ENCODE measurements around the gene GRAP. TPM values are rescaled to one million over a fixed set of nuclear protein-coding genes. Genes with fewer than 3 reads are reported as not detected.

Gene GRAP
- total RNA-seq, 1 experiment from 2014 or later: 0.69 TPM

DNA sequence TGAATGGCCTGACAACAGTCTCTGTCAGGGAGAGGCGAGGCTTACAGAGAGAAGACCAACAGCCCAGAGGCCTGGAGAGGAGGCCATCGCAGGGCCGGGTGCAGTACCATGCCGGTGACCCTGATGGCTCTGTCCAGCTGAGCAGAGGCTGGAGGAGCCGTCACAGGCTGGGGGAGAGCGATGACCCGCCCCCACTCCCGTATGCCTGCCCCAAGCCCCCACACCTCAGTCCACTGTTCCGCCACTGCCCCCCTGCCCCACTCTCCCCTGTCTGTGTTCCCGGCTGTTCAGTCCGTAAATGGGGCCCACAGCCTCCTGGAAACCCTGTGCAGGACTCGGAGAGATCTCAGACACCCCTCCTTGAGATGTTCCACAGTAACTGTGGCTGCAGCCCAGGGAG, 29.4 kb downstream of the GRAP start:
- no peak for DNase-seq
- Histone ChIP-seq H3K4me1 (peaks cover 6% of the 10 kb centered on the region; the same call in 1 of the 2 replicates), H3K36me3 (no peaks in the 10 kb centered on the region), H3K27ac (no peak overlapping the region), H3K9me3 (replicated peaks) (no peaks in the 10 kb centered on the region), H3K27me3 (peaks cover 35% of the 10 kb centered on the region), H3K4me3 (no peak overlapping the region)

DNA sequence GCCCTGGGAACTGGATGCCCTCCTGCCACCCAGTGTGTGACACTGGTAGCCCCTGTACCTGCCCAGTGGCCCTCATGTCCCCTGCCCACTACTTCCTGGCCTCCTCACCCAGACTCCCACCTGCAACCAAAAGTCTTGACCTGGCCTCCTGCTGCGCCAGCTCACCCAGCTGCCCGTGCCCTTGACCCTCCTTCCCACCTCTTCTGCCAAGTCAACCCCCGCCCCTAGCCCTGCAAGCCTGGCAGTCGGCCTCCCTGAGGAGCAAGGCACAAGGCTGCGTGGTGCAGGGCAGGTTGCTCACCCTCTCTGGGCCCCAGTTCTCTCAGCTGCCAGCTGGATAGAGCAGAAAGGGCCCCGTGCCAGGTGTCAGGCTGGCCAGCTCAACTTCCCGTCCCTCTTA, 29.9 kb downstream of the GRAP start:
- Histone ChIP-seq H3K27me3 (peaks cover 35% of the 10 kb centered on the region), H3K36me3 (no peaks in the 10 kb centered on the region), H3K4me3 (no peak overlapping the region), H3K4me1 (peaks cover 6% of the 10 kb centered on the region; the same call in 1 of the 2 replicates), H3K27ac (no peak overlapping the region), H3K9me3 (replicated peaks) (no peaks in the 10 kb centered on the region)
- DNase-seq: no peak

DNA sequence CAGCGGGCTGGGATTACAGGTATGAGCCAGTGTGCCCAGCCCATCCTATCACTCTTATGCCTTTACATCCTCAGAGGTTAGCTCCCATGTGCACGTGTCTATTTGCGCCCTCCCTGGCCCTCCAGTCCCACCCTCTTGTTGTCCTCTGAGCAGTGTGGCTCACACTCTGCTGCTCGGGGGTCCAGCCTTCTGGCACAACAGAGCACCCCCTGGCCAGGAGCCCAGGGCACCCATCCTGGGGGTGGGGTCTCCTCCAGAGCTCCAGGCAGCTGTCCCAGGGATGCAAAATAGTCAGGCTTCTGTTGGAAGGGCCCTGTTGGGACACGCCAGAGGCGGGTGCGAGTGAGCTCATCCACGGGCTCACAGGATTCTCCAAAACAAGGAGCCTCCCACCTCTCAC, 30.5 kb downstream of the GRAP start:
- Histone ChIP-seq H3K27me3 (peaks cover 35% of the 10 kb centered on the region), H3K36me3 (no peaks in the 10 kb centered on the region), H3K27ac (no peak overlapping the region), H3K4me3 (no peak overlapping the region), H3K4me1 (peaks cover 6% of the 10 kb centered on the region; the same call in 1 of the 2 replicates), H3K9me3 (replicated peaks) (no peaks in the 10 kb centered on the region)
- no peak for DNase-seq

DNA sequence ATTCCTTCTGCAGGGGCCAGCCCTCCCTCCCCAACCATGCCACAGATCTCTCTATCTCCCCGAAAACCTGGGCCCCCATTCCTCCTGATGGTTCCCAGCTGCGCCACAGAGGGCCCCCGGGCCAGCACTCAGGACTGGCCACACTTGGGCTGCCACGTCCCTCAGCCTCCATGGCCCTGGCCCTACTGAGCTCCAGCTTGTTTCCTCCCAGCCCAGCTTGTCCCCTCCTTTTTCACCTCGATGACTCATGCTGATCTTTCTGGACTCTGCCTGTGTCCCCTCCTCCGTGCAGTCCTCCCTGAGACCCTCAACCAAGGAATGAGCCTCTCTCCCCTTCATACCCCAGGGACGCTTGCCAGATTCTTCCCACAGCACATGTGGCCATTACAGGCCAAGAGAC, 31.3 kb downstream of the GRAP start:
- Histone ChIP-seq H3K27ac (no peak overlapping the region), H3K27me3 (peaks cover 40% of the 10 kb centered on the region), H3K4me3 (no peak overlapping the region), H3K36me3 (no peaks in the 10 kb centered on the region), H3K9me3 (replicated peaks) (no peaks in the 10 kb centered on the region), H3K4me1 (peaks cover 6% of the 10 kb centered on the region; the same call in 1 of the 2 replicates)
- DNase-seq: no peak

DNA sequence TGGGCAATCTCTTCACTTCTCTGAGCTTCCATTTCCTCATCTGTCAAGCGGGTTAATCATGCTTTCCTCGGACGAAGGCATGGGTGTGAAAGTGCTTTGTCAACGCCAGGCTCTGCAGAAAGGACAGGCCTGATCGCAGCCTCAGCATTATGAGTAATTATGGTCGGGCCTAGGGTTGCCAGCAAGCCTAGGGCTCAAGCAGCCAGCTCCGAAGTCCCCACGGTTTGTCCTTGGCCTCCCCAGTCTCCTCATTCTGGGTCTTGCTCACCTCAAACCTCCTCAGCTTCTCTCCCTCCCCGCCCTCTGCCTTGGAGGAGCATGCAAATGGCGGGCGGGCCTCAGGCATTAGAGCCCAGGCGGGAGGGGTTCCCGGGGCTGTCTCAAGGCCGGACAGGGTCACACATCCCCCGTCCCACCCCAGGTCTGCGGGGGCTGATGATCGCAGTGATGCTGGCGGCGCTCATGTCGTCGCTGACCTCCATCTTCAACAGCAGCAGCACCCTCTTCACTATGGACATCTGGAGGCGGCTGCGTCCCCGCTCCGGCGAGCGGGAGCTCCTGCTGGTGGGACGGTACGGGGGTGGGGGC, 32.0 kb downstream of the GRAP start:
- Histone ChIP-seq H3K27ac (no peak overlapping the region), H3K27me3 (peaks cover 37% of the 10 kb centered on the region), H3K36me3 (no peaks in the 10 kb centered on the region), H3K4me1 (peaks cover 6% of the 10 kb centered on the region; the same call in 1 of the 2 replicates), H3K9me3 (replicated peaks) (no peaks in the 10 kb centered on the region), H3K4me3 (no peak overlapping the region)
- no peak for DNase-seq

DNA sequence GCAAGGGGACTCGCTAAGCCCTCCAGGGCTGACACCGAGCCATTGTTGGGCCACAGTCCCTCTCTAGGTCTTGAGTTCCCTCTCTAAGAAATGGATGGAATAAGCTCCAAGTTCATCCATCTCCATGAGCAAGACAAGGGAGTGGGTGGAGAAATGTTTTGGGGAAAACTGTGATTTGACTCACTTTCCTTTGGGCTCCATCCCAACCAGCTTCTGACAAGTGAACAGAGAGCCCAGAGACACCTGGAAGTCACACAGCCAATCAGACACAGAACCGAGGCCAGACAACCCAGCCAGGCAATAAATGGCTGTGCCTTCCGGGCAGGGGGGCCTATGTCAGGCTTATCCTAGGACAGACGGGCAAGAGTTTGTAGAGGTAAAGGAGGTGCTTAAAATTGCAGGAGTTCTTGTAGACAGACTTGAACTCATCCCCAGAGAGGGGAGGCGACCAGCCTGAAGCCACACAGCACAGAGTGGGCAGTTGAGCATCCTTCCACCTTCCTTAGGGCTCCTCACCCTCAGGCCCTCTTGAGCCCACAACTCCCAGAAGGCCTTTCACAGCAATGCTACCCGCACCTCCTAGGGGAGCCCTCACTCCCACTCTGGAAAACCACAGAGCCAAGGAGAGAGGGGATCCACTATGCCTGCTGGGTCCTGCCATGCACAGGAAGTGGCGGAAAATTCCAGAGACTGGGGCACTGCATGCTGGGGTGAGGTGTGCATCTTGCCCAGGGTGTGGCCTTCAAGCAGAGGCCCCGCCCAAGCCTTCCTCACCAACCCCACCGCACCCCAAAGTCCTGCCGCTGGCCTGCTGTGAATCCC, 32.7 kb downstream of the GRAP start:
- no peak overlapping the region for H3K27ac ChIP-seq
- no peaks in the 10 kb centered on the region for H3K36me3 ChIP-seq
- H3K4me3 ChIP-seq: no peak overlapping the region
- no peaks in the 10 kb centered on the region for H3K9me3 ChIP-seq (replicated peaks)
- H3K4me1 ChIP-seq: no peaks in the 10 kb centered on the region
- peaks cover 30% of the 10 kb centered on the region for H3K27me3 ChIP-seq
- DNase-seq: no peak

DNA sequence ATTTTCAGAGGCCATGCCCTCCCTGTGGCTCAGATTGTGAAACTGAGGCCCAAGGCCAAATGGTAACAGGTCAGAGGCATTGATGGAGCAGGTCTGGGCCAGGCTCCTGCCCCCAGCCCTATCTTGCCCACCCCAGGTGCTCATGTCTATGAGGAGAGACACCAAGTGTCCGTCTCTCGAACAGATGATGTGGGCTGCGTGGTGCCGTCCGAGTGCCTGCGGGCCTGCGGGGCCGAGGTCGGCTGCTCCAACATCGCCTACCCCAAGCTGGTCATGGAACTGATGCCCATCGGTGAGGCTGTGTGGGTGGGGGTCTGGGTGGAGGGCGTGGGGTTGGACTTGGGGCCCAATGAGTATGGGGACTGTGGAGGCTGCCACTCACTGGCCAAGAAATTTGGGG, 33.5 kb downstream of the GRAP start:
- no peak for DNase-seq
- Histone ChIP-seq H3K27me3 (peaks cover 22% of the 10 kb centered on the region), H3K27ac (no peak overlapping the region), H3K36me3 (no peaks in the 10 kb centered on the region), H3K4me1 (no peaks in the 10 kb centered on the region), H3K9me3 (replicated peaks) (no peaks in the 10 kb centered on the region), H3K4me3 (no peak overlapping the region)

DNA sequence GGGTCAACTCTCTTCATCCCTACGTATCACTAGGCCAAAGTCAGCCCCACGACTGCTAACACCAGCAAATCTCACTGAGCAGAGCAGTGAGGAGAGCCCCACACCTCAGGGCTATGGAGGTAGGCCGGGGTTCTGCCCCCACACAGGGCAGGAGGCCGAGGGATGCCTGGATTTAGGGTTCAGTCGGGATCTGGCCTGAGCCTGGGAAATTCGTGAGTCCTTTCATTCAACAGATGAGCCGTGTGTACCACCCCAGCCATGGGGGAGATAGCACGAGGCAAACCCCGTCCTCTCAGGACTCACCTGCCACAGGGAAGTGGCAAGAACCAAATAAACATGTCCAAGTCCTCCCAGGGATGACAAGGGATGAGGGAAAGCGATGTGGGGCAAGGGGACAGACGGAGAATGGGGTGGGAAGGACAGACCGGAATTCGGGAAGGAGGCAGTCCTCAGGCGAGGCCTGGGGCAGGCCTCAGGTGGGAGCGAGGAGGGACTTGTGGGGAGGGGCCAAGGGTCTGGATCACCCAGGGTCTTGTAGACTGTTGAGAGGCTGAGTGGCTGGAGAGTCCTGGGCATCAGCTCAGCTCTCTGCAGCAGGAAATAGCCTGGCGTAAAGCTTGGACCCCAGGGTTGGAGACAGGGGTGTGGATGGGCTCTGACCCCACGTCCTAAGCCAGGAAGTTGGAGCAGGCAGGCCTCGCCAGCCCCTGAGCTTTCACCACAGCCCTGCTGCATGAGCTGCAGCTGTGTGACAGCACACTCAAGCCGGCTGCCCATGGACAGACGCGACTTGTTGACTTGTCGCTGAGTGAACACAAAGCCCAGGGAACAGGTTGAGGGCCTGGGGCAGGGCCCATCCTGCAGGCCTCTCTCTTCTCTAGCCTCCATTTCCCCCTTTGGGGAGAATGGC, 34.3 kb downstream of the GRAP start:
- Histone ChIP-seq H3K9me3 (replicated peaks) (no peaks in the 10 kb centered on the region), H3K36me3 (no peaks in the 10 kb centered on the region)
- DNase-seq: no peak

DNA sequence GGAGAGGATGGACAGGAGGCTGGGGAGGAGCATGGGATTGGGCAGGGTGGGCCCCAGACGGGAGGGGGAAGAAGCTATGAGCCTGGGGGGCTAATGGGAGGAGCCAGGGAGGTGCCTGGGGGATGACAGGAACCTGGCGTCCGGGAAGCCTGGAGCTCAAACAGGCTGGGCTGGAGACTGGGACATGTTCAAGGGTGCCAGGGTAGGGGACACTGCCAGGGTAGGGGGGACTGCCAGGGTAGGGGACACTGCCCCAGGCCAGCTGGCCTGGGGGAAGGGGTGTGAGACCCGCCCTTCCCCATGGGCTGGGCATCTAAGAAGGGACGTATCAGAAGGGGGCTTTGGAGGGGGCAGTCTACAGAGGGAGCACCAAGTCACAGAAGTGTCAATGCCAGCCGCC, 35.2 kb downstream of the GRAP start:
- peaks cover 11% of the 10 kb centered on the region; the same call in 1 of the 2 replicates for H3K27me3 ChIP-seq
- no peaks in the 10 kb centered on the region for H3K36me3 ChIP-seq
- no peaks in the 10 kb centered on the region for H3K4me1 ChIP-seq
- no peak overlapping the region for H3K4me3 ChIP-seq
- peaks cover 5% of the 10 kb centered on the region for H3K9me3 ChIP-seq (replicated peaks)
- no peak overlapping the region for H3K27ac ChIP-seq
- no peak for DNase-seq

More for the DNA sequence above, 34.3 kb downstream of the GRAP start:
- Histone ChIP-seq H3K4me1 (no peaks in the 10 kb centered on the region), H3K27ac (no peak overlapping the region), H3K27me3 (peaks cover 15% of the 10 kb centered on the region; the same call in 1 of the 2 replicates), H3K4me3 (no peak overlapping the region)

DNA sequence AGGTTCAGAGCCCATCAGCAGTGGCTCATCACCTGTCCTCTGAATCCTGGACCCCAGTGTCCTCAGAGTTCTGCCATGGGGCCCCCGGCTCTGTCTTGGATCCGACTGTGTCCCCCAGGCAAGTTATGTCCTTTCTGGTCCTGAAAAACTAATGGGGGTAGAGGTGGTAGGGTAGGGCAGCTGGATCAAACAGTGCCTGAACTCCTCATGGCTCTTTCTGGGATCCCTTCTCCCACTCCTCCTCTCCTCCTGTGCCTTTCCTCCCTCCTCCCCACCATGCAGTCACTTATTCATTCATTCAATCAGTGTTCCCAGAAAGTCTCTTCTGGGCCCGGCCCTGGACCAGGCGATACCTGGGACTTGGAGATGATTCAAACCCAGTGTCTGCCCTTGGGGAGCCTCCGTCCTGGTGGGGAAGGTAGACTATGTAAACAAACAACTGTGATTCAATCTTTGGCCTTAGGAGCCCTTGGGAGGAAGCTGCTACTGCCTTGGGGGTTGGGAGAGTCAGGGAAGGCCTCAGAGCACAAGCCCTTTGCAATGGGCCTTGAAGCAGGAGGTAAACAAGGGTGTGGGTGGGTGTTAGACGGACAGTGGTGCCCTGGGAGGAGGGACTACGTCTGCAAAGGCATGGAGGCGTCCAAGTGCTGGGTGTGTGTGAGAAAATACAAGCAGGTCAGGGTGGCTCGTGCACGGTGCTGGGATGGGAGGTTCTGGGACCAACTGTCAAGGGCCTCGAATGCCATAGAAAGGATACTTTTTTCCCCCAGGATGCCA, 35.8 kb downstream of the GRAP start:
- Histone ChIP-seq H3K27me3 (peaks cover 11% of the 10 kb centered on the region; the same call in 1 of the 2 replicates), H3K4me1 (no peaks in the 10 kb centered on the region), H3K36me3 (no peaks in the 10 kb centered on the region), H3K4me3 (no peak overlapping the region), H3K27ac (no peak overlapping the region), H3K9me3 (replicated peaks) (peaks cover 7% of the 10 kb centered on the region)
- DNase-seq: no peak

DNA sequence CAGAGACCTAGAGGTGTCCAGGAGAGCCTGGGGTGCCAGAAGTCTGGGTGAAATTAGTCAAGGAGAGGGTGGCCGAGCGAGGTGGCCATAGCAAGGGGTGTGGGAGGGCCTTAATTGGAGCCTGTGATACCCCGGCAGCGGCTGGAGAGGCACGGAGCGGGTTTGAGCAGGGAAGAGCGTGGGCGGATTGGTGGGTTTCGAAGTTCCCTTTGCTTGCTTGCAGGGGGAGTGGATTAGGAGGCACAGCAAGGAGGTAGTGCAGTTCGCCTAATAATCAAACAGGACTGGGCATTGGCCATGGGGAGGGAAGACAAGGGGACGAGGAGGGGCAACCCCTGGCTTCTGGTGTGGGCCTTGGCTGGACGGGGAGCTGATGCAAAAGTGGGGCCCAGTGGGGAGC, 36.8 kb downstream of the GRAP start:
- peaks cover 7% of the 10 kb centered on the region for H3K9me3 ChIP-seq (replicated peaks)
- H3K36me3 ChIP-seq: no peaks in the 10 kb centered on the region
- no peaks in the 10 kb centered on the region for H3K4me1 ChIP-seq
- DNase-seq: no peak
- peaks cover 5% of the 10 kb centered on the region; the same call in 1 of the 2 replicates for H3K27me3 ChIP-seq
- no peak overlapping the region for H3K27ac ChIP-seq
- H3K4me3 ChIP-seq: no peak overlapping the region

DNA sequence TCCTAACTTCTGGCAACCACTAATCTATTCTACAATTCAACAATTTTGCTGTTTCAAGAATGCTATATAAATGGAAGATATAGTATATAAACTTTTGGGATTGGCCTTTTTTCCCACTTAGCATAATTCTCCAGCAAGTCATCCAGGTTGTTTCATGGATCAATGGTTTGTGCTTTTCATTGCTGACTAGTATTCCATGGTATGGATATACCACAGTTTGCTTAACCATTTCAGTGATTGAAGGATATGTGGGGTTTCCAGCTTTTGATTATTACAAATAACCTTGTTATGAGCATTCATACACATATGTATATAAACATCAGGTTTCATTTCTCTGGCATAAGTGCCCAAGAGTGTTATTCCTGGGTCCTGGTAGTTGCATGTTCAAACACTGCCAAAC, 40.1 kb downstream of the GRAP start:
- DNase-seq: no peak
- H3K4me1 ChIP-seq: no peaks in the 10 kb centered on the region
- peaks cover 5% of the 10 kb centered on the region; the same call in 1 of the 2 replicates for H3K27me3 ChIP-seq
- H3K36me3 ChIP-seq: no peaks in the 10 kb centered on the region
- H3K27ac ChIP-seq: no peak overlapping the region
- no peak overlapping the region for H3K4me3 ChIP-seq
- H3K9me3 ChIP-seq (replicated peaks): peaks cover 7% of the 10 kb centered on the region

DNA sequence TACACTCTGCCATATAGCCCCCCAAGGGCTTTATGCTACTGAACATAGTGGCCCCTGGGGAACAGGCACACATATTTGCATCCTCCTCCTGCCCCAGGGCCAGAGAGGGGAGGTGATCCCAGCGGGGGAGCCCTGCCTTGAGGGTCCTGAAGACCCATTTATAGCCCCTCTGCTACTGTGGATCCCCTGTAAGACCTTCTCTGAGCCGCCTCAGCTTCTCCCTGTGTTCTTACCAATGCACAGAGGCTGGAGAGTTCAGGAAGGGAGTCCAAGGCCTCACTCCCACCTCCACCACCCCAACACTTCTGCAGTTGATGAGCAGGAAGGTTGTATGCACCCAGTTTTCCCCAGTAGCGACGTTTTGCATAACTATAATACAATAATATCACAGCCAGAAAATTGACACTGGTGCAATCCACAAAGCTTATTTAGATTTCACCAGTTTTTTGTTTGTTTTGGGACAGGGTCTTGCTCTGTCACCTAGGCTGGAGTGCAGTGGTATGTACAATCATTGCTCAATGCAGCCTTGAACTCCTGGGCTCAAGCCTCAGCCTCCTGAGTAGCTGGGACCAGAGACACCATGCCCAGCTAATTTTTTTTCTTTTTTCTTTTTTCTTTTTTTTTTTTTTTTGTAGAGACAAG, 40.8 kb downstream of the GRAP start:
- Histone ChIP-seq H3K36me3 (no peaks in the 10 kb centered on the region), H3K27ac (no peak overlapping the region), H3K27me3 (peaks cover 2% of the 10 kb centered on the region; the same call in 1 of the 2 replicates), H3K4me1 (peaks cover 6% of the 10 kb centered on the region), H3K9me3 (replicated peaks) (peaks cover 7% of the 10 kb centered on the region), H3K4me3 (no peak overlapping the region)
- DNase-seq: no peak

Measured in SJCRH30 (cell line).